ENCODE data around the gene STUB1.

The STUB1 gene

DNA sequence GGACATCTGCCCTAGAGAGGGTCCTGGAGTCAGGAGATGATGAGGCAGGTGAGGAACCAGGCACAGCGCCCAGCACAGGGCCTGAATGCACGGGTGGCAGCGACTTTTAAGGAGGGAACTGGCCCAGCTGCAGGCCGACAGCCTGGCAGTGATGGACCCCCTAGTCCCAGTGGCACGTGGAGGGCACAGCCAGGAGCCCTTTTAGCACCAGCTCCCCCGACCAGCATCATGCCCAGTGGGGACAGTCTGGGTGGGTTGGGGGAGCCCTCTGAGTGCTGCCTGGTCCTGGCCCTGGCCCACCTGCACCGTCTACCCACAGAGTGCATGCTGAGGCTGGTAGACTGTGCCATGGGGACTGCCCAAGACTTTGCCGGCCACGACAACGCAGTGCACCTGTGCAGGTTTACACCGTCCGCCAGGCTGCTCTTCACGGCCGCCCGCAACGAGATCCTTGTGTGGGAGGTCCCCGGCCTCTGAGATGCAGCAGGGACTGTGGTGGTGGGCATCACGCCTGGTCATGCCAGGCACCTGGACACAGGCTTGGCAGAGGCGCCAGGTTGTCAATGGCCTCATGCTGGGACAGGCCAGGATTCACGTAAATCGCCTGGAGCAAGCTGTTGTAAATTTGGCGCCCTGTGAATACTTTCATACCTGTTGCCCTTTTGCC is 13.0 kb upstream of the STUB1 start:
- DNase-seq (ENCODE audit: low read depth in 2 of 2), result no peak

DNA sequence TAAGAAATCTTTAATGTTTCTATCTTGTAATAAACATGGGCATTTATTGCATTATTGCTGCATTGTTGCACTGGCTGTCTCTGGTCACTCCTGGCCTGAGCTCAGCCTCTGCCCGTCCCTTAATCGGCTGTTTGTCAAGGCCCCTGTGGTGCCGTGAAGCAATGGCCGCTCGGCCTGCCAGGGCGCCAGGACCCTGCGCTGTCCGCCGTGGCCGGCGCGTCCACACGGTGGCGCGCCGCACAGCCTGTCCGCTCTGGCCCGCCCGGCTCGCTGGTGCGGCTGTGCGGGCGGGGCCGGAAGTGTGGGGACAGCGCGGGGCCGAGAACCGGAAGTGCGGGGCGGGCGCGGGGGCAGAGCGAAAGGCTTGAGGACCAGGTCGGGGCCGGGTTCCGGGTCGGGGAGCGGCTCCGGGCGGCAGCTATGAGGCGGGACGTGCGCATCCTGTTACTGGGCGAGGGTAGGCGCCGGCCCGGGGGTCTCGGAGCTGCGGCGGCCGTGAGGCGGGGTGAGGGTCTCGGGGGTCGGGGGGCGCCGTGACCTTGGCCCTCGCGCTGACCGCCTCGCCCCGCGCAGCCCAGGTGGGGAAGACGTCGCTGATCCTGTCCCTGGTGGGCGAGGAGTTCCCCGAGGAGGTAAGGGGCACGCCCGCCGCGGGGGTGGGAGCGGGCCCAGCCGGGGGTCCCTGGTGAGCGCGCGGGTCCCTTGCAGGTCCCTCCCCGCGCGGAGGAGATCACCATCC is 12.3 kb upstream of the STUB1 start, which contains the start of gene RHOT2:
TSS of gene RHOT2 (plus strand) at position 353 of the 739 bp plus-strand sequence. CDS start at position 421, 68 bp downstream.
- DNase-seq (ENCODE audit: low read depth in 2 of 2), result peak; percentile 86 to 92

DNA sequence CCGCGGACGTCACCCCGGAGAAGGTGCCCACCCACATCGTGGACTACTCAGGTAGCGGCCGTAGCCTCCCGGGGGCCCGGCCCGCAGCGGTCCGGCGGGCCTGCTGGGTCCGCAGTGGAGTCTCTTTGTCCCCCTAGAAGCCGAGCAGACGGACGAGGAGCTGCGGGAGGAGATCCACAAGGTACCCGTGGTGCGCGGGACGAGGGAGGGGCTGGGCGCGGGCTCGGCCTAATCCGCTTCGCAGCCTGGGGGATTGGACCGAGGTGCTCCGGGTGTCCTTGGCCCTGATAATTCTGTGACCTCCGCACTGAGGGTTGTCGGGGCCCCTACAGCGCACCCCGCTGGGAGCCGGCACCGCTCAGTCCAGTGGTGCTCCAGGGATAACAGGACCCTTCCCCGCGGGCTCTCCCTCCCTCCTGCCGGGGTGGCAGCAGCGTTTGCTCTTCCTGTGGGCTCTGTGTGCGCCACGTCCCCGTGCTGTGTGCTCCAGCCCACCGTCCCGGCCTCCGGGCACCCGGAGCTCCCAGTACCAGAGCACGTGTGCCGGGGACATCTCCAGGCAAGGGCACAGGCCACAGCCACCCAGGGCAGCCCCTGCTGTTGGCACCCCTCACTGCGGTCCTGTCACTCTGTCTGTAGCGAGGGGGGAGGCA is 11.6 kb upstream of the STUB1 start:
- no peak for DNase-seq (ENCODE audit: low read depth in 2 of 2)

DNA sequence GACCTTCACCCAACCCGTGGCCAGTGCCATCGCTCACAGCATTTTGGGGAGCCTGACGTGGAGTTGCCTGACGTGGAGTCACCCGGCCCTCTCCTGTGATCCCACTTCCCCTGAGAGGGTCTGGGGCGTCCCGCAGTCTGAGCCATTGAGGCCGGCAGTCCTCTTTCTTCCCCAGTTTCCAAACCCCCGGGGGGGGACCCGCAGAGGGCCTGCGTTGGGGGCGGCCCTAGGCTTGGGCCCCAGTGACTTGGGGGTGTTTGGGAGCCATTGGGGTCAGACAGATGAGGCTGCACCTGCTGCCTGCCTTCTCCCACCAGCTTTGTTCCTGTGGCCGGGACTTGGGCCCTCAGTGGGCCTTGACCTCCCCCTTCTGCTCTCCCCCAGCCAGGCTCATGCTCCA is 10.5 kb upstream of the STUB1 start:
- DNase-seq (ENCODE audit: low read depth in 2 of 2), result no peak

DNA sequence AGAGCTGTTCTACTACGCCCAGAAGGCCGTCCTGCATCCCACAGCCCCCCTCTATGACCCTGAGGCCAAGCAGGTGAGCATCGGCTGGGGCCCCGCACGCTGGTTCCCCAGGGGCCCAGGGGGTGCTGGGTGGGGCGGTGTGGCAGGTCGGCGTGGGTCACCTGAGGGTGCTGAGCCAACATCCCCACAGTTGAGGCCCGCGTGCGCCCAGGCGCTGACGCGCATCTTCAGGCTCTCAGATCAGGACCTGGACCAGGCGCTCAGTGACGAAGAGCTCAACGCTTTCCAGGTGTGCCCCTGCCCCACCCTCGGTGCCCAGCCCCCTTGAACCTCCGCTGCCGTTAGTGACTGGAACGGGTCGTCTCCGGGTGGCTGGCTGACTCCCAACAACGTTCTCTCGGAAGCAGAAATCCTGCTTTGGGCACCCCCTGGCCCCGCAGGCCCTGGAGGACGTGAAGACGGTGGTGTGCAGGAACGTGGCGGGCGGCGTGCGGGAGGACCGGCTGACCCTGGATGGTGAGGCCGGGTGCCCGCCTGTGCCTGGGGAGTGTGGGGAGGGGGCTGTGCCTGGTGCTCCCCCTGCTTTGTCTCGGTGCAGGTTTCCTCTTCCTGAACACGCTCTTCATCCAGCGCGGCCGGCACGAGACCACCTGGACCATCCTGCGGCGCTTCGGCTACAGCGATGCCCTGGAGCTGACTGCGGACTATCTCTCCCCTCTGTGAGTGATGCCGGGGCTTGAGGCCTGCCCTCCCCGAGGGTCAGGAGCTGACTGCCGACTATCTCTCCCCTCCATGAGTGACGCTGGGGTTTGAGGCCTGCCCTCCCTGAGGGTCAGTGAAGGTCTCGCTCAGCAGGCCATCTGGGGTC is 9.5 kb upstream of the STUB1 start:
- no peak for DNase-seq (ENCODE audit: low read depth in 2 of 2)

DNA sequence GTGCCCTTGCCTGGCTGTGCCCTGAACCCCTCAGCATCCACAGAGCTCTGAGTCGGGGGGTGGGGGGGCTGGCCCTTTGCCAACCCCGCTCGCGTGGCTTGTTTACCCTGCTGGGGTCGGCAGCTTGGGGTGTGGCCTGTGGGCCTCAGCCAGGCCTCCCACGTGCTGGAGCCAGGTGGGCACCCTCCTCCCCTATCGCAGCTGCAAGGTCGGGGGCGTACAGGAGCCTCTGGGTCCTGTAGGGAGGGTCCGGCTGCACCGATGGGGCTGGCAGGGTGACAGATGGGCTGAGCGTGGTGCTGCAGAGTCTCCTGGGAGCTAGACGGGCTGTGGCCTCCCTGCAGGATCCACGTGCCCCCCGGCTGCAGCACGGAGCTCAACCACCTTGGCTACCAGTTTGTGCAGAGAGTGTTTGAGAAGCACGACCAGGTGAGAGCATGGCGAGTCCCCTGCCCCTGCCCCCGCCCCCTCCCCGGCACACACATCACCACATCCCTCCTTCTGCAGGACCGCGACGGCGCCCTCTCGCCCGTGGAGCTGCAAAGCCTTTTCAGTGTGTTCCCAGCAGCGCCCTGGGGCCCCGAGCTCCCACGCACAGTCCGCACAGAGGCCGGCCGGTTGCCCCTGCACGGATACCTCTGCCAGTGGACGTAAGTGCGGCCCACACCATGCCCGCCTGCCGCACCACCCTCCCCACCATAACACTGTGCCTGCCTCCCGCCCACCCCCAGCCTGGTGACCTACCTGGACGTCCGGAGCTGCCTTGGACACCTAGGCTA is 8.7 kb upstream of the STUB1 start:
- DNase-seq (ENCODE audit: low read depth in 2 of 2), result no peak

DNA sequence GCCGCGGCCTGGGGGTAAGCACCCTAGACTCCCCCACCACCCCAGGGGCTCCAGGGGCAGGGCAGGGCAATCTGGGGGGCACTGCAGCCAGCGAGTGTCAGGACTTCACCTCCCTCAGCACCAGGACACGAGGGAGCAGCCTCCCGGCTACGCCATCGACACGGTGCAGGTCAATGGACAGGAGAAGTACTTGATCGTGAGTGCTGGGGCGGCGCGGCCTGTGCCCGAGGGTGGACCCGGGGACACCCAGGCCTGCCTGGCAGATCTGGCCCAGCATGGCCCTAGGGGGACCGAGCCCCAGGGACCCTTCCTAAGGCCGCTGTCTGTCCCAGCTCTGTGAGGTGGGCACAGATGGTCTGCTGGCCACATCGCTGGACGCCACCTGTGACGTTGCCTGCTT is 7.8 kb upstream of the STUB1 start:
- no peak for DNase-seq (ENCODE audit: low read depth in 2 of 2)

DNA sequence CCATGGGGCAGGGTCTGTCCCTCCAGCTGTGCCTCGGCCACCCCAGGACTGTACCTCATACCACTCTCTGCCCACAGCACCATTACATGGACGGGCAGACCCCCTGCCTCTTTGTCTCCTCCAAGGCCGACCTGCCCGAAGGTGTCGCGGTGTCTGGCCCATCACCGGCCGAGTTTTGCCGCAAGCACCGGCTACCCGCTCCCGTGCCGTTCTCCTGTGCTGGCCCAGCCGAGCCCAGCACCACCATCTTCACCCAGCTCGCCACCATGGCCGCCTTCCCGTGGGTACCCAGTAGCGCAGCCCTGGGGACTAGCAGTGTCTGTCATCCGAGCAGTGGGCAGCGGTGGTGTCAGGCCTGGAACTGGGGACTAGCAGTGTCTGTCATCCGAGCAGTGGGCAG is 7.4 kb upstream of the STUB1 start:
- no peak for DNase-seq (ENCODE audit: low read depth in 2 of 2)

DNA sequence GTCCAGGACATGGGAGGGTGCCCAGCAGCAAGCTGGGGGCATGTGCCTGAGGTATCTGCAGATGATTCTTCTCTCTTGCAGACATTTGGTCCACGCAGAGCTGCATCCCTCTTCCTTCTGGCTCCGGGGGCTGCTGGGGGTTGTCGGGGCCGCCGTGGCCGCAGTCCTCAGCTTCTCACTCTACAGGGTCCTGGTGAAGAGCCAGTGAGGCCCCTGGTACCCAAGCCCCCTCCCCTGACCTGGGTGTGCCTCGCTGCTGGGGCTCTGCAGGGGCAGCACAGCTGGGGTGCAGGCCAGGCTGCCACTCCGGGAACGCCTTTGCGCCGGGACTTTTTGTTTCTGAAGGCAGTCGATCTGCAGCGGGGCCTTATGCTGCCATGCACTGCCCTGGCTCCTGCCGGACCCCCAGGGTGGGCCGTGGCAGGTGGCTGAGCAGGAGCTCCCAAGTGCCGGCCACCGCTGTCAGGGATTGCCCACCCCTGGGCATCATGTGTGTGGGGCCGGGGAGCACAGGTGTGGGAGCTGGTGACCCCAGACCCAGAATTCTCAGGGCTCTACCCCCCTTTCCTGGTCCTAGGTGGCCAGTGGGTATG is 6.7 kb upstream of the STUB1 start:
- DNase-seq (ENCODE audit: low read depth in 2 of 2), result no peak

DNA sequence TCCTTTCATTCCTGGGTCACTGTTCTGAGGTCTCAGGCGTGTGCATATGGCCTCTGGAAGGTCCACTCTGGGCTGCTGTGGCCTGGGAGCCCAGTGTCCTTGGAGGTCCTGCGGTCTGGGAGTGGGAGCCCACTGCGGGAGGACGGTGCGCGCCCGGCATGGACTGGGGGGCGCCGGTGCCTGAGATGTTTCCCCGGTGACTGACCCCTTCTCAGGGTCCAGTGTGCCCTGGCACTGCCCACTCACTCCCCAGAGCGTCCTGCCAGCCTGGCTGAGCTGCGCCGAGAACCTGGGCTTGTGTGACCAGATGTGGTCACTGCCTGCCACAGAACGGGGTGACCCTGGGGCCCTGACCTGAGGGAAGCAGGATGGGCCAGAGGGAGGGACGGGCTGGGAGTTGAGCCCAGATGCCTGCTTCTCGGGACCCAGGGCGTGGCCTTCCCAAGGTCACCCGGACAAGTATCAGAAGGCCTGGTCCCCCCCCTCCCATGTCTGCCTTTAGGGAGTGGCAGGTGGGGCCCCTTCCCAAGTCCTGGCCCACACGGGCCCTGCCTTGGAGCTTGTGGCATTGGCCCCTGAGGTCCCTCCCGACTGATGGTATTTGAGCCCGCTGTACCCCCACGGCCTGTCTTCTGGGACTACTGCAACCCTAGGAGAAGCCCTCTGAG is 5.9 kb upstream of the STUB1 start:
- no peak for DNase-seq (ENCODE audit: low read depth in 2 of 2)

DNA sequence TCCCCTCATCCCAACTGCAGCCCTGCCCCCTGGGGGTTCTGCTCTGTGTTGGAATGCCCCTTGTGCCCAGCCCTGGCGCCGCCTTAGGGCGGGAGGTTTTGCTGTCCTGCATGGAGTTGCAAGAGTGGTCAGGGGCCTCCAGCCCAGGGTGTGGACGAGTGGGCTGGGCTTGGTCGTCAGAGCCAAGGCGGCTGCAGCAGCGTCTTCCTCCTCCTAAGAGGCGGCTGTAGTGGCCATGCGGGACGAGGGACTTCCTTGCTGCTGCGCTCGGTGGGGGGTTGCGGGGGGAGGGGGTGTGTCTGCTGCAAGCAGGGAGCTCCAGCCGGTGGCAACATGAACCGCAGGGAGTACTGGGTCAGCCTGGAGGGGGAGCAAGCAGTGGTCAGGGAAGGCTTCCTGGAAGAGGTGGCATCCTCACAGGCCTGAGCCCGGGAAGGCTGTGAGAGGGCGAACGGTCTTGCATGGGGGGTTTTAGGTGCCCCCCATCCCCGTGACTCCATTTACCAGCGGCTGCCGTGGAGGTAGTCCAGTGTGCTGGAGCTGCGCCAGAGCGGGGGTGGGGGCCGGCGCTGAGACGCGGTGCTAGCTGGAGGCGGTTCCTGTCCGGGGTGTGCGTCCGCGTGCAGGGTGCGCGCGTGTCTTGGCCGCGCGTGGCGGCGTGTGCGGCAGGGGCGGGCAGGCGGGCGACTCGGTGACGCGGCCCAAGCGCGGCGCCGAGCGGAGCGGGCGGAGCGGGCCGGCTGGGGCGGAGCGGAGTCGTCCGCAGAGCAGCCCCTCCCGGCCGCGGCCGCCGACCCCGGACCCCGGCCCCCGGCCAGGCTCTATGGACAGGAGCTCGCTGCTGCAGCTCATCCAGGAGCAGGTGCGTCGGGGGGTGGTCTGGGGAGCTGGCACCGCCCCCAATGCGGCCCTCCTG is 5.0 kb upstream of the STUB1 start, which contains the start of gene RHBDL1:
TSS of gene RHBDL1 (plus strand) at position 704 of the 916 bp plus-strand sequence. CDS start at position 824, 120 bp downstream.
- DNase-seq (ENCODE audit: low read depth in 2 of 2), result no peak

DNA sequence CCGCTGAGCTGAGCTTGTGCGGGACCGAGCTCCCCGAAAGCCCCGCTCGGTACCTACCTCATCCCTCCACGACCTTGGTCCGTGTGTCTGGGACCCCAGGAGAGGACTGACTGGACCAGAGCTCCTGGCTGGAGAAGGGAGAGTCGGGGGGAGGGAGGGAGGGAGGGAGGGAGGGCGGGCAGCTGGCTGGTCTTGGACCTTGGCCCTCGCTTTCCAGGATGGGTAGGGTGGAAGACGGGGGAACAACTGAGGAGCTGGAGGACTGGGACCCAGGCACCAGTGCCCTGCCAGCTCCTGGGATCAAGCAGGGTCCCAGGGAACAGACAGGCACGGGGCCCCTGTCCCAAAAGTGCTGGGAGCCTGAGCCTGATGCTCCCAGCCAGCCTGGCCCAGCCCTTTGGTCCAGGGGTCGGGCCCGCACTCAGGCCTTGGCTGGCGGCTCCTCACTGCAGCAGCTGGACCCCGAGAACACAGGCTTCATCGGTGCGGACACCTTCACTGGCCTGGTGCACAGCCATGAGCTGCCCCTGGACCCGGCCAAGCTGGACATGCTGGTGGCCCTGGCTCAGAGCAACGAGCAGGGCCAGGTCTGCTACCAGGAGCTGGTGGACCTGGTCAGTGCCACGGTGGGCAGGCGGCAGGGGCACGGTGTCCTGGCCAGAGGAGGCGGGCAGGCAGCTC is 4.2 kb upstream of the STUB1 start:
- DNase-seq (ENCODE audit: low read depth in 2 of 2), result no peak

DNA sequence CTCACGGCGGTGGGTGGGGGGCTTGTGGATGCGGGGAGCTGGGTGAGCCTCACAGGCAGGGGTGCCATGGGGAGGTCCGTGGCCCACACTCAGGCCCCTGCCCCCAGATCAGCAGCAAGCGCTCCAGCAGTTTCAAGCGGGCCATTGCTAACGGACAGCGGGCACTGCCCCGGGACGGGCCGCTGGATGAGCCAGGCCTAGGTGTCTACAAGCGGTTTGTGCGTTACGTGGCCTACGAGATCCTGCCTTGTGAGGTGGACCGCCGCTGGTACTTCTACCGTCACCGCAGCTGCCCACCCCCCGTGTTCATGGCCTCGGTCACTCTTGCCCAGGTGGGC is 3.7 kb upstream of the STUB1 start:
- no peak for DNase-seq (ENCODE audit: low read depth in 2 of 2)

DNA sequence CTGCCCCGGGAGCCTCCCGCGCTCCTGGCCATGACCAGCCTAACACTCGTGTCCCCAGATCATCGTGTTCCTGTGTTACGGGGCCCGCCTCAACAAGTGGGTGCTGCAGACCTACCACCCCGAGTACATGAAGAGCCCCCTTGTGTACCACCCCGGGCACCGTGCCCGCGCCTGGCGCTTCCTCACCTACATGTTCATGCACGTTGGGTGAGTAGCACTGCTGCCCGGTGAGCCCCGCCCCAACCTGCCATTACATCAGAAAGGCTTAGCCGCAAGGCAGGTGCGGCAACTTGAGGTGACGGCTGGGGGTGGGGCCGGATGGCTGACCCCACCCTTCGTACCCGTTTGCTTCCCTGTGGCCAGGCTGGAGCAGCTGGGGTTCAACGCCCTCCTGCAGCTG is 3.3 kb upstream of the STUB1 start:
- DNase-seq (ENCODE audit: low read depth in 2 of 2), result no peak

DNA sequence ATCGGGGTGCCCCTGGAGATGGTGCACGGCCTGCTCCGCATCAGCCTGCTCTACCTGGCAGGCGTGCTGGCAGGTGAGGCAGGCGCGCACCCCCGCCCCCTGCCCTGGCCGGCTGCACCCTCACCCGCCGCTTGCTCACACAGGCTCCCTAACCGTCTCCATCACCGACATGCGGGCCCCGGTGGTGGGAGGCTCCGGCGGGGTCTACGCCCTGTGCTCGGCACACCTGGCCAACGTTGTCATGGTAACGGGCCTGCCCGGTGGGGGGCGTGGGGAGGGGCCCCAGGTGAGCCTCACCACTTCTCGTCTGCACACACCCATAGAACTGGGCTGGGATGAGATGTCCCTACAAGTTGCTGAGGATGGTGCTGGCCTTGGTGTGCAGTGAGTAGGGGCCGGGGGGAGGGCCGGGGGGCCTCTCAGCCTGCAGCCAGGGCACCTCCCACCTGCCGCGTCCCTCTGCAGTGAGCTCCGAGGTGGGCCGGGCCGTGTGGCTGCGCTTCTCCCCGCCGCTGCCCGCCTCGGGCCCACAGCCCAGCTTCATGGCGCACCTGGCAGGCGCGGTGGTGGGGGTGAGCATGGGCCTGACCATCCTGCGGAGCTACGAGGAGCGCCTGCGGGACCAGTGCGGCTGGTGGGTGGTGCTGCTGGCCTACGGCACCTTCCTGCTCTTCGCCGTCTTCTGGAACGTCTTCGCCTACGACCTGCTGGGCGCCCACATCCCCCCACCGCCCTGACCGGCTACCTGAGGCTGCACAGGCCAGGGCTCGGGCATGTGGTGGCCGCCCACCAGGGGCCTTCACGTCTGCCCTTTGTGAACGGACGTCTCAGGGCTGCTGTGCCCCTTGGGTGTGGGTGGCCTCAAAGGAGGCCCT is 2.7 kb upstream of the STUB1 start:
- no peak for DNase-seq (ENCODE audit: low read depth in 2 of 2)

DNA sequence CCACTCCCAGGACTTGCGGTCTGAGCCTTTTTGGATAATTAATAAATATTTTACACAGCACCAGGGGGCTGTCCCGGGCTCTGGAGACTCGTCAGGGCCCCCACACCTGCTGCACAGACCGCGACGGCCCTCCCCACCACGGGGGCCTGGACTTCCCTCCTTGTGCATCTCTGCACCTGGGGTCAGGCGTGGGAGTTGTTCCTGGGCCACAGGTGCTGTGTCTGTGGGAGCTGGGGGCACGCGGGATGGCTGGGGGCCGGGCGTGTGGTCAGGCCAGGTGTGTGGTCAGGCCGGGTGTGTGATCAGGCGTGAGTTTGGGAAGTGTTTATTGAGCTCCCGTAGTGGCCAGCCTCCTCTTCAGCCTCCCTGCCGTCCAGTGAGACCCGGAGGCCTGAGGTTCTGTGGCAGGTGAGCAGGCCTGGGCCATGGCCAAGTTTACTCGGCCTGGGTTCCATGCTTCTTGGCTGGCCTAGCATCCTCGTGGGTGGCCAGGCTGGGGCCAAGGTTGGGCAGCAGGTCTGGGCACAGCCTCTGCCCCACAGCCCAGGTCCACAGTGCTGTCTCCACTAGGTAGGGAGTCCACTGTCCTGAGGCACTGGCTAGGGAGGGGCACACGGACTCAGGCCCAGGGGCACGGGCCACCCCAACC is 1.9 kb upstream of the STUB1 start:
- no peak for DNase-seq (ENCODE audit: low read depth in 2 of 2)

All from stimulated activated CD4-positive, alpha-beta T cell treated with anti-CD3 and anti-CD28 coated beads, Interleukin-15, amount 100 ng/mL, for 48 hours (primary cell).